Naive thymus-derived CD4-positive, alpha-beta T cell (primary cell): ENCODE measurements around the gene PAQR7. TPM values are rescaled to one million over a fixed set of nuclear protein-coding genes. Genes with fewer than 3 reads are reported as not detected.

Experiments used
- ATAC-seq: fragments of 150-1000 bp; cut with Tn5 transposase; 2 replicates; pipeline ENCODE4 v1.10.0; 2021; ENCODE audit warnings: mild to moderate bottlenecking, moderate library complexity
- CTCF ChIA-PET: fragments of 350-600 bp; sonication (Branson Sonifier 250); formaldehyde crosslinking; loops from one replicate; lab custom pipeline; 2021; ENCODE audit warnings: antibody characterized with exemption; lab: Charles Lee
- POLR2A ChIA-PET: fragments of 350-600 bp; sonication (Branson Sonifier 250); formaldehyde crosslinking; loops from one replicate; lab custom pipeline; 2021; ENCODE audit warnings: antibody characterized with exemption, inconsistent platforms; lab: Charles Lee
- DNase-seq, 9 donors: peaks; one replicate each; pipeline versions ENCODE4 v3.0.0 to v3.0.0-alpha.2; 2020 to 2022; ENCODE audit warnings: mixed read lengths in 1 of 9
- H3K27ac ChIP-seq: one replicate; pipeline ENCODE4 v1.7.0; 2013; ENCODE audit warnings: mild to moderate bottlenecking, low read depth, low read length, moderate library complexity
- H3K27me3 ChIP-seq, 2 donors: one replicate each; pipeline ENCODE4 v1.7.0; 2013; ENCODE audit warnings: low read length in 2 of 2, mild to moderate bottlenecking in 2 of 2, moderate library complexity in 2 of 2; ENCODE audit not compliant: control insufficient read depth in 2 of 2, insufficient read depth in 2 of 2
- H3K36me3 ChIP-seq, 3 experiments: 1 replicate in 2 of 3; 2 replicates in 1 of 3; pipeline ENCODE4 v1.7.0; 2013; ENCODE audit warnings: low read length in 3 of 3, mild to moderate bottlenecking in 3 of 3, moderate library complexity in 1 of 3; ENCODE audit not compliant: insufficient read depth in 3 of 3, control insufficient read depth in 2 of 3
- H3K4me1 ChIP-seq, 2 donors: one replicate each; pipeline ENCODE4 v1.7.0; 2013; ENCODE audit warnings: low read length in 2 of 2, mild to moderate bottlenecking in 2 of 2, moderate library complexity in 1 of 2; ENCODE audit not compliant: control insufficient read depth in 2 of 2, insufficient read depth in 2 of 2
- H3K4me3 ChIP-seq: 2 replicates; pipeline ENCODE4 v1.7.0; 2013; ENCODE audit warnings: mild to moderate bottlenecking, low read length
- H3K9me3 ChIP-seq, 3 experiments: 1 replicate in 2 of 3; 2 replicates in 1 of 3; pipeline ENCODE4 v1.7.0; 2013; ENCODE audit warnings: low read length in 3 of 3; ENCODE audit not compliant: control insufficient read depth in 2 of 3
- H3K27ac Mint-ChIP-seq, 9 donors: one replicate each; pipeline ENCODE4 v1.8.0; 2020 to 2022; ENCODE audit warnings: mixed read lengths in 9 of 9, mild to moderate bottlenecking in 8 of 9, moderate library complexity in 5 of 9, inconsistent platforms in 2 of 9
- H3K27me3 Mint-ChIP-seq, 5 donors: one replicate each; pipeline ENCODE4 v1.8.0; 2021 to 2022; ENCODE audit warnings: mixed read lengths in 5 of 5, mild to moderate bottlenecking in 1 of 5
- H3K36me3 Mint-ChIP-seq, 5 donors: one replicate each; pipeline ENCODE4 v1.8.0; 2020 to 2022; ENCODE audit warnings: mixed read lengths in 5 of 5, mild to moderate bottlenecking in 3 of 5, inconsistent platforms in 1 of 5
- H3K4me1 Mint-ChIP-seq, 7 donors: one replicate each; pipeline ENCODE4 v1.8.0; 2020 to 2022; ENCODE audit warnings: mixed read lengths in 7 of 7, mild to moderate bottlenecking in 3 of 7, inconsistent platforms in 1 of 7
- H3K4me3 Mint-ChIP-seq, 10 donors: one replicate each; pipeline ENCODE4 v1.8.0; 2020 to 2022; ENCODE audit warnings: mild to moderate bottlenecking in 10 of 10, mixed read lengths in 10 of 10, moderate library complexity in 6 of 10, inconsistent platforms in 2 of 10
- H3K9me3 Mint-ChIP-seq, 11 donors: one replicate each; pipeline ENCODE4 v1.8.0; 2020 to 2022; ENCODE audit warnings: mixed read lengths in 11 of 11, mild to moderate bottlenecking in 4 of 11, inconsistent platforms in 1 of 11, moderate library complexity in 1 of 11
- intact Hi-C, 2 donors: fragments of 100-400 bp; cut with micrococcal nuclease; formaldehyde crosslinking; loops; one replicate each; pipeline ENCODE4 v1.15.1; 2023
- polyA plus RNA-seq, 2 donors: library from polyadenylated mRNA; unstranded; fragments of 300-500 nt; fragmentation: Illumina TruSeq; gene quantifications; one replicate each; pipeline ENCODE4 v1.2.3, GENCODE V29; 2021
- total RNA-seq, 6 experiments: library from RNA in 5 of 6; stranded (reverse) in 5 of 6; gene quantifications; 1 replicate in 5 of 6; 2 replicates in 1 of 6; pipeline ENCODE4 v1.2.3 and lab custom pipeline; 2021 to 2026

Gene PAQR7
- total and polyA plus RNA-seq, 7 experiments from 2014 or later = 0.21 to 6.0 (median 4.0) TPM

- peak in 7 of 9 donors; percentile 7 to 46 (median 31) for DNase-seq
- Mint-ChIP-seq H3K9me3 (no peaks in the 10 kb centered on the region), H3K27ac (peak overlapping the region in 8 of 9 donors; percentile 28 to 87 (median 69)), H3K4me1 (peaks cover 23 to 41% (median 31%) of the 10 kb centered on the region in 7 donors), H3K27me3 (peaks cover 0 to 23% (median 0%) of the 10 kb centered on the region in 5 donors), H3K4me3 (peak overlapping the region; percentile 44 to 78 (median 62)), H3K36me3 (peaks cover 0 to 3% (median 0%) of the 10 kb centered on the region in 5 donors)
- intact Hi-C loops = no loop called here
- no peaks in the 10 kb centered on the region for H3K27me3 ChIP-seq
- H3K4me1 ChIP-seq = peaks cover 19 to 20% of the 10 kb centered on the region in 2 donors
- H3K36me3 ChIP-seq = no peaks in the 10 kb centered on the region
- peak; percentile 60 for ATAC-seq
- CTCF ChIA-PET = interaction anchor here (0.7 to 1.8 kb wide), 4 partner anchors 13 to 120 kb away, joined by 3 to 8 read pairs (median 5); partner anchors contain the start of gene PAFAH2
- no peaks in the 10 kb centered on the region for H3K9me3 ChIP-seq
- POLR2A ChIA-PET = interaction anchor here (0.6 to 2.8 kb wide), 10 partner anchors 10 to 418 kb away, joined by 3 to 14 read pairs (median 3); partner anchors contain the start of genes PAFAH2 and STMN1
- H3K27ac ChIP-seq = no peak overlapping the region
- H3K4me3 ChIP-seq = no peak overlapping the region
Observed at GRCh38 chr1:25917996-25918395, 42.5 kb upstream of the PAQR7 start.

GRCh38 chr1:25916460-25916859 lies 41.0 kb upstream of the PAQR7 start:
- no peaks in the 10 kb centered on the region for H3K9me3 ChIP-seq
- ChIA-PET CTCF (no interaction called here), POLR2A (interaction anchor here (2.8 kb wide), 1 partner anchor 9 kb away, joined by 14 read pairs; the partner anchor contains the start of gene STMN1)
- ATAC-seq (no peak), DNase-seq (no peak)
- H3K4me1 ChIP-seq = peaks cover 11 to 13% of the 10 kb centered on the region in 2 donors
- Mint-ChIP-seq H3K27me3 (peaks cover 0 to 20% (median 0%) of the 10 kb centered on the region in 5 donors), H3K27ac (peak overlapping the region in 4 of 9 donors; percentile 18 to 64 (median 58)), H3K4me1 (peaks cover 14 to 30% (median 20%) of the 10 kb centered on the region in 7 donors), H3K36me3 (peaks cover 0 to 3% (median 0%) of the 10 kb centered on the region in 5 donors), H3K4me3 (no peak overlapping the region), H3K9me3 (no peaks in the 10 kb centered on the region)
- H3K4me3 ChIP-seq = no peak overlapping the region
- H3K36me3 ChIP-seq = no peaks in the 10 kb centered on the region
- no peaks in the 10 kb centered on the region for H3K27me3 ChIP-seq
- no peak overlapping the region for H3K27ac ChIP-seq
- intact Hi-C loops = no loop called here

GRCh38 chr1:25914074-25914995 lies 38.8 kb upstream of the PAQR7 start:
- ChIA-PET CTCF (interaction anchor here (0.7 to 1.9 kb wide), 3 partner anchors 11 to 83 kb away, joined by 3 to 6 read pairs (median 3); partner anchors contain the start of gene PAFAH2), POLR2A (interaction anchor here (1.1 kb wide), 1 partner anchor 57 kb away, joined by 5 read pairs; no protein-coding TSS in a partner anchor)
- Histone ChIP-seq H3K9me3 (no peaks in the 10 kb centered on the region), H3K36me3 (no peaks in the 10 kb centered on the region), H3K4me3 (no peak overlapping the region), H3K27ac (no peak overlapping the region), H3K4me1 (peaks cover 11 to 13% of the 10 kb centered on the region in 2 donors), H3K27me3 (no peaks in the 10 kb centered on the region)
- peaks cover 6 to 19% (median 13%) of the 10 kb centered on the region in 7 donors for H3K4me1 Mint-ChIP-seq
- no peak overlapping the region for H3K4me3 Mint-ChIP-seq
- H3K9me3 Mint-ChIP-seq = no peaks in the 10 kb centered on the region
- H3K27ac Mint-ChIP-seq = peak overlapping the region in 1 of 9 donors; percentile 44
- intact Hi-C loops = no loop called here
- peaks cover 0 to 17% (median 0%) of the 10 kb centered on the region in 5 donors for H3K27me3 Mint-ChIP-seq
- DNase-seq (no peak), ATAC-seq (no peak)
- peaks cover 0 to 1% (median 0%) of the 10 kb centered on the region in 5 donors for H3K36me3 Mint-ChIP-seq

GRCh38 chr1:25913206-25913605 lies 37.7 kb upstream of the PAQR7 start:
- DNase-seq = no peak
- no peak overlapping the region for H3K4me3 ChIP-seq
- no peak for ATAC-seq
- ChIA-PET CTCF (interaction anchor here (0.6 to 1.0 kb wide), 2 partner anchors 18 to 55 kb away, joined by 3 to 4 read pairs; no protein-coding TSS in a partner anchor), POLR2A (no interaction called here)
- intact Hi-C loops = no loop called here
- H3K36me3 Mint-ChIP-seq = peaks cover 0 to 1% (median 0%) of the 10 kb centered on the region in 5 donors
- peaks cover 0 to 24% (median 0%) of the 10 kb centered on the region in 5 donors for H3K27me3 Mint-ChIP-seq
- H3K9me3 Mint-ChIP-seq = no peaks in the 10 kb centered on the region
- no peak overlapping the region for H3K27ac ChIP-seq
- H3K4me3 Mint-ChIP-seq = no peak overlapping the region
- no peaks in the 10 kb centered on the region for H3K27me3 ChIP-seq
- no peaks in the 10 kb centered on the region for H3K9me3 ChIP-seq
- no peaks in the 10 kb centered on the region for H3K36me3 ChIP-seq
- no peak overlapping the region for H3K27ac Mint-ChIP-seq
- H3K4me1 ChIP-seq = peaks cover 7 to 8% of the 10 kb centered on the region in 2 donors
- H3K4me1 Mint-ChIP-seq = peaks cover 6 to 15% (median 9%) of the 10 kb centered on the region in 7 donors

GRCh38 chr1:25912076-25912831 lies 36.7 kb upstream of the PAQR7 start:
- H3K27me3 ChIP-seq = no peaks in the 10 kb centered on the region
- H3K36me3 Mint-ChIP-seq = no peaks in the 10 kb centered on the region
- H3K27ac Mint-ChIP-seq = no peak overlapping the region
- no peaks in the 10 kb centered on the region for H3K4me1 ChIP-seq
- H3K4me3 ChIP-seq = no peak overlapping the region
- H3K9me3 Mint-ChIP-seq = no peaks in the 10 kb centered on the region
- no peak overlapping the region for H3K4me3 Mint-ChIP-seq
- ATAC-seq (no peak), DNase-seq (no peak)
- CTCF ChIA-PET = interaction anchor here (1.0 kb wide), 1 partner anchor 17 kb away, joined by 4 read pairs; no protein-coding TSS in a partner anchor
- no peaks in the 10 kb centered on the region for H3K9me3 ChIP-seq
- POLR2A ChIA-PET = interaction anchor here (1.4 kb wide), 1 partner anchor 10 kb away, joined by 5 read pairs; no protein-coding TSS in a partner anchor
- H3K4me1 Mint-ChIP-seq = peaks cover 0 to 10% (median 4%) of the 10 kb centered on the region in 7 donors
- no peaks in the 10 kb centered on the region for H3K36me3 ChIP-seq
- peaks cover 0 to 34% (median 0%) of the 10 kb centered on the region in 5 donors for H3K27me3 Mint-ChIP-seq
- H3K27ac ChIP-seq = no peak overlapping the region
- intact Hi-C loops = no loop called here

- Histone ChIP-seq H3K36me3 (no peaks in the 10 kb centered on the region), H3K27ac (no peak overlapping the region), H3K9me3 (no peaks in the 10 kb centered on the region), H3K27me3 (no peaks in the 10 kb centered on the region), H3K4me1 (no peaks in the 10 kb centered on the region), H3K4me3 (no peak overlapping the region)
- H3K9me3 Mint-ChIP-seq = no peaks in the 10 kb centered on the region
- intact Hi-C loops = no loop called here
- DNase-seq (no peak), ATAC-seq (no peak)
- ChIA-PET POLR2A (interaction anchor here (1.4 kb wide), 1 partner anchor 11 kb away, joined by 5 read pairs; no protein-coding TSS in a partner anchor), CTCF (no interaction called here)
- H3K4me3 Mint-ChIP-seq = no peak overlapping the region
- peak overlapping the region in 1 of 9 donors; percentile 33 for H3K27ac Mint-ChIP-seq
- H3K4me1 Mint-ChIP-seq = peaks cover 0 to 10% (median 6%) of the 10 kb centered on the region in 7 donors
- H3K27me3 Mint-ChIP-seq = peaks cover 0 to 38% (median 0%) of the 10 kb centered on the region in 5 donors
- no peaks in the 10 kb centered on the region for H3K36me3 Mint-ChIP-seq
Observed at GRCh38 chr1:25911162-25911561, 35.7 kb upstream of the PAQR7 start.
